IPS-NIHi11 (cell line): ENCODE results near the gene ANKRD1.
A peak's percentile ranks its signal among the peaks of the same experiment; 100 is the strongest.

Experiments used
- DNase-seq: peaks from one replicate; pipeline ENCODE4 v3.0.0; 2012; ENCODE audit warnings: mixed read lengths, low spot score

Gene ANKRD1

GRCh38 chr10:90935581-90936275 lies 14.8 kb upstream of the ANKRD1 start:
- DNase-seq: peak; percentile 23

GRCh38 chr10:90930971-90931871 lies 10.3 kb upstream of the ANKRD1 start:
- DNase-seq: peak; percentile 68

GRCh38 chr10:90930070-90930837 lies 9.4 kb upstream of the ANKRD1 start:
- peak; percentile 64 for DNase-seq

GRCh38 chr10:90929179-90929578 lies 8.3 kb upstream of the ANKRD1 start:
- no peak for DNase-seq

GRCh38 chr10:90927293-90927692 lies 6.4 kb upstream of the ANKRD1 start:
- no peak for DNase-seq

GRCh38 chr10:90925079-90926029 lies 4.5 kb upstream of the ANKRD1 start:
- peak; percentile 55 for DNase-seq

- DNase-seq: no peak
Measured at GRCh38 chr10:90924552-90924951, 3.7 kb upstream of the ANKRD1 start.

- no peak for DNase-seq
Measured at GRCh38 chr10:90923111-90923731, 2.3 kb upstream of the ANKRD1 start.

- no peak for DNase-seq
Measured at GRCh38 chr10:90921906-90922305, 1.0 kb upstream of the ANKRD1 start.

- DNase-seq: no peak
Measured at GRCh38 chr10:90919683-90920574, 958 bp downstream of the ANKRD1 start.

GRCh38 chr10:90917968-90918318 lies 2.9 kb downstream of the ANKRD1 start:
- no peak for DNase-seq

GRCh38 chr10:90917238-90917967 lies 3.5 kb downstream of the ANKRD1 start:
- DNase-seq: no peak

GRCh38 chr10:90916392-90917237 lies 4.3 kb downstream of the ANKRD1 start:
- no peak for DNase-seq

GRCh38 chr10:90915766-90916075 lies 5.2 kb downstream of the ANKRD1 start:
- DNase-seq: no peak

GRCh38 chr10:90914992-90915765 lies 5.7 kb downstream of the ANKRD1 start:
- DNase-seq: no peak

GRCh38 chr10:90913774-90914420 lies 7.0 kb downstream of the ANKRD1 start:
- DNase-seq: no peak

GRCh38 chr10:90912854-90913479 lies 7.9 kb downstream of the ANKRD1 start:
- no peak for DNase-seq
